ENCODE measurements around the gene PHC2. TPM values are rescaled to one million over a fixed set of nuclear protein-coding genes. Genes with fewer than 3 reads are reported as not detected.
"Not testable (repeated sequence)": the region's sequence is repeated elsewhere in the genome, so short reads cannot be mapped to it uniquely, and the experiment has no call there.

The PHC2 gene
- polyA plus RNA-seq, 1 donor (not counting 4 experiments of a cell fraction or from before 2014, with no cell fraction given): 51.7 TPM

- dilution Hi-C loops (cut with MboI; ENCODE audit: extremely low pct_ligation_motif_present, low sequenced_read_pairs): no loop called here
- H3K27me3 ChIP-seq (ENCODE audit: control insufficient read depth, extremely low read depth, insufficient read depth, low read length): peaks cover 13% of the 10 kb centered on the region
- no peaks in the 10 kb centered on the region for H3K9me3 ChIP-seq (ENCODE audit: control insufficient read depth, low read depth, low read length)
- H3K9ac ChIP-seq (ENCODE audit: control insufficient read depth, extremely low read depth, insufficient read depth, low read length): no peak overlapping the region
- no peak overlapping the region for H2AFZ ChIP-seq (ENCODE audit: control insufficient read depth, low read length)
- no peaks in the 10 kb centered on the region for H3K79me2 ChIP-seq (ENCODE audit: control insufficient read depth, insufficient read depth, low read length)
- H3K36me3 ChIP-seq (ENCODE audit: control insufficient read depth in 2 of 2, extremely low read depth in 1 of 2, insufficient read depth in 2 of 2, low read length in 2 of 2): no peaks in the 10 kb centered on the region
- H4K20me1 ChIP-seq (ENCODE audit: control insufficient read depth, extremely low read depth, insufficient read depth, low read length): no peaks in the 10 kb centered on the region
- FAIRE-seq (no peak), DNase-seq (ENCODE audit: low read depth, low spot score) (no peak)
- no peak overlapping the region for H3K4me2 ChIP-seq (ENCODE audit: control insufficient read depth, extremely low read depth, insufficient read depth, low read depth, low read length)
- no peaks in the 10 kb centered on the region for H3K9me1 ChIP-seq (ENCODE audit: control insufficient read depth, extremely low read depth, insufficient read depth, low read length)
- no peak for TF ChIP-seq CTCF (optimal IDR thresholded peaks at IDR 0.05 in 1 of 3, IDR thresholded peaks at IDR 0.05 in 1 of 3, conservative IDR thresholded peaks at IDR 0.05 in 1 of 3; ENCODE audit: extremely low read depth in 1 of 3, insufficient read depth in 2 of 3, low read length in 3 of 3)
- TF ChIP-seq EZH2 (IDR thresholded peaks at IDR 0.05; ENCODE audit: low read length): no peak
- no peak overlapping the region for H3K27ac ChIP-seq (ENCODE audit: control insufficient read depth, insufficient read depth, low read length)
- H3K4me1 ChIP-seq (ENCODE audit: control insufficient read depth, extremely low read depth, insufficient read depth, low read length): no peaks in the 10 kb centered on the region
- H3K4me3 ChIP-seq (ENCODE audit: control insufficient read depth in 2 of 3, extremely low read depth in 1 of 3, insufficient read depth in 2 of 3, low read depth in 1 of 3, low read length in 3 of 3): no peak overlapping the region
Measured at GRCh38 chr1:33310702-33311101, 120.2 kb downstream of the PHC2 start.

DNA sequence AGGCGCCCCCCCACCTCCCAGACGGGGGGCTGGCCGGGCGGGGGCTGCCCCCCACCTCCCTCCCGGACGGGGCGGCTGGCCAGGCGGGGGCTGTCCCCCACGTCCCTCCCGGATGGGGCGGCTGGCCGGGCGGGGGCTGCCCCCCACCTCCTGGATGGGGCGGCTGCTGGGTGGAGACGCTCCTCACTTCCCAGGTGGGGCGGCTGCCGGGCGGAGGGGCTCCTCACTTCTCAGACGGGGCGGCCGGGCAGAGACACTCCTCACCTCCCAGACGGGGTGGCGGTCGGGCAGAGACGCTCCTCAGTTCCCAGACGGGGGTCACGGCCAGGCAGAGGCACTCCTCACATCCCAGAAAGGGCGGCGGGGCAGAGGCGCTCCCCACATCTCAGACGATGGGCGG lies 121.5 kb downstream of the PHC2 start:
- peaks cover 13% of the 10 kb centered on the region for H3K27me3 ChIP-seq (ENCODE audit: control insufficient read depth, extremely low read depth, insufficient read depth, low read length)
- H3K4me2 ChIP-seq (ENCODE audit: control insufficient read depth, extremely low read depth, insufficient read depth, low read depth, low read length); DNase-seq (ENCODE audit: low read depth, low spot score); H3K27ac ChIP-seq (ENCODE audit: control insufficient read depth, insufficient read depth, low read length); H3K9me3 ChIP-seq (ENCODE audit: control insufficient read depth, low read depth, low read length); dilution Hi-C loops (cut with MboI; ENCODE audit: extremely low pct_ligation_motif_present, low sequenced_read_pairs); H3K4me3 ChIP-seq (ENCODE audit: control insufficient read depth in 2 of 3, extremely low read depth in 1 of 3, insufficient read depth in 2 of 3, low read depth in 1 of 3, low read length in 3 of 3); H3K9ac ChIP-seq (ENCODE audit: control insufficient read depth, extremely low read depth, insufficient read depth, low read length); H3K9me1 ChIP-seq (ENCODE audit: control insufficient read depth, extremely low read depth, insufficient read depth, low read length); H3K79me2 ChIP-seq (ENCODE audit: control insufficient read depth, insufficient read depth, low read length); H2AFZ ChIP-seq (ENCODE audit: control insufficient read depth, low read length); H3K4me1 ChIP-seq (ENCODE audit: control insufficient read depth, extremely low read depth, insufficient read depth, low read length); FAIRE-seq; H4K20me1 ChIP-seq (ENCODE audit: control insufficient read depth, extremely low read depth, insufficient read depth, low read length); H3K36me3 ChIP-seq (ENCODE audit: control insufficient read depth in 2 of 2, extremely low read depth in 1 of 2, insufficient read depth in 2 of 2, low read length in 2 of 2): not testable (repeated sequence)

DNA sequence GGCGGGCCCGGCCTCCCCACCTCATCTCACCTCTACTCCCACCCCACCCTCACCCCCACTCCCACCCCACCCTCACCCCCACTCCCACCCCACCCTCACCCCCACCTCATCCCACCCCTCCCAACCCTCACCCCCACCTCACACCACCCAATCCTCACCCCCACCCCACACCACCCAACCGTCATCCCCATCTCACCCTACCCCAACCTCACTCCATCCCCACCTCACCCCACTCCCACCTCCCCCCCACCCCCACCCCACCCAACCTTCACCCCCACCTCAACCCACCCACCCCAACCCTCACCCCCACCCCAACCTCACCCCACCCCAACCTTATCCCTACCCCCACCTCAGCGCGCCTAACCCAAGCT lies 123.4 kb downstream of the PHC2 start:
- dilution Hi-C loops (cut with MboI; ENCODE audit: extremely low pct_ligation_motif_present, low sequenced_read_pairs): no loop called here
- TF ChIP-seq CTCF (optimal IDR thresholded peaks at IDR 0.05 in 1 of 3, IDR thresholded peaks at IDR 0.05 in 1 of 3, conservative IDR thresholded peaks at IDR 0.05 in 1 of 3; ENCODE audit: extremely low read depth in 1 of 3, insufficient read depth in 2 of 3, low read length in 3 of 3) (no peak), EZH2 (IDR thresholded peaks at IDR 0.05; ENCODE audit: low read length) (no peak)
- Histone ChIP-seq H3K9ac (ENCODE audit: control insufficient read depth, extremely low read depth, insufficient read depth, low read length) (no peak overlapping the region), H2AFZ (ENCODE audit: control insufficient read depth, low read length) (no peak overlapping the region), H3K4me2 (ENCODE audit: control insufficient read depth, extremely low read depth, insufficient read depth, low read depth, low read length) (no peak overlapping the region), H3K9me1 (ENCODE audit: control insufficient read depth, extremely low read depth, insufficient read depth, low read length) (no peaks in the 10 kb centered on the region), H3K79me2 (ENCODE audit: control insufficient read depth, insufficient read depth, low read length) (no peaks in the 10 kb centered on the region), H3K27me3 (ENCODE audit: control insufficient read depth, extremely low read depth, insufficient read depth, low read length) (peaks cover 13% of the 10 kb centered on the region), H3K9me3 (ENCODE audit: control insufficient read depth, low read depth, low read length) (no peaks in the 10 kb centered on the region), H3K4me1 (ENCODE audit: control insufficient read depth, extremely low read depth, insufficient read depth, low read length) (no peaks in the 10 kb centered on the region), H3K4me3 (ENCODE audit: control insufficient read depth in 2 of 3, extremely low read depth in 1 of 3, insufficient read depth in 2 of 3, low read depth in 1 of 3, low read length in 3 of 3) (no peak overlapping the region), H3K36me3 (ENCODE audit: control insufficient read depth in 2 of 2, extremely low read depth in 1 of 2, insufficient read depth in 2 of 2, low read length in 2 of 2) (no peaks in the 10 kb centered on the region), H3K27ac (ENCODE audit: control insufficient read depth, insufficient read depth, low read length) (no peak overlapping the region), H4K20me1 (ENCODE audit: control insufficient read depth, extremely low read depth, insufficient read depth, low read length) (no peaks in the 10 kb centered on the region)
- FAIRE-seq (no peak), DNase-seq (ENCODE audit: low read depth, low spot score) (no peak)
